VCaP (cell line): Measurements from ENCODE around the gene AKAP8L.
"Not testable (repeated sequence)": the region's sequence is repeated elsewhere in the genome, so short reads cannot be mapped to it uniquely, and the experiment has no call there.

ENCODE experiments used
- H3K27ac ChIP-seq: fragments of 450-650 bp; 2 replicates; pipeline ENCODE4 v1.5.1; 2017
- TF ChIP-seq, protein P1 (sequence below): fragments of 450-650 bp; conservative IDR thresholded peaks from 2 replicates; pipeline ENCODE4 v1.5.1; 2017; ENCODE audit warnings: mild to moderate bottlenecking, moderate library complexity

Gene AKAP8L

GRCh38 chr19:15396436-15396835 lies 22.4 kb downstream of the AKAP8L start:
- no peak overlapping the region for H3K27ac ChIP-seq
- TF ChIP-seq, protein P1, sequence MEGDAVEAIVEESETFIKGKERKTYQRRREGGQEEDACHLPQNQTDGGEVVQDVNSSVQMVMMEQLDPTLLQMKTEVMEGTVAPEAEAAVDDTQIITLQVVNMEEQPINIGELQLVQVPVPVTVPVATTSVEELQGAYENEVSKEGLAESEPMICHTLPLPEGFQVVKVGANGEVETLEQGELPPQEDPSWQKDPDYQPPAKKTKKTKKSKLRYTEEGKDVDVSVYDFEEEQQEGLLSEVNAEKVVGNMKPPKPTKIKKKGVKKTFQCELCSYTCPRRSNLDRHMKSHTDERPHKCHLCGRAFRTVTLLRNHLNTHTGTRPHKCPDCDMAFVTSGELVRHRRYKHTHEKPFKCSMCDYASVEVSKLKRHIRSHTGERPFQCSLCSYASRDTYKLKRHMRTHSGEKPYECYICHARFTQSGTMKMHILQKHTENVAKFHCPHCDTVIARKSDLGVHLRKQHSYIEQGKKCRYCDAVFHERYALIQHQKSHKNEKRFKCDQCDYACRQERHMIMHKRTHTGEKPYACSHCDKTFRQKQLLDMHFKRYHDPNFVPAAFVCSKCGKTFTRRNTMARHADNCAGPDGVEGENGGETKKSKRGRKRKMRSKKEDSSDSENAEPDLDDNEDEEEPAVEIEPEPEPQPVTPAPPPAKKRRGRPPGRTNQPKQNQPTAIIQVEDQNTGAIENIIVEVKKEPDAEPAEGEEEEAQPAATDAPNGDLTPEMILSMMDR = no peak

- H3K27ac ChIP-seq = not testable (repeated sequence)
These were observed 23.5 kb downstream of the AKAP8L start for GRCh38 chr19:15395251-15395650.

DNA sequence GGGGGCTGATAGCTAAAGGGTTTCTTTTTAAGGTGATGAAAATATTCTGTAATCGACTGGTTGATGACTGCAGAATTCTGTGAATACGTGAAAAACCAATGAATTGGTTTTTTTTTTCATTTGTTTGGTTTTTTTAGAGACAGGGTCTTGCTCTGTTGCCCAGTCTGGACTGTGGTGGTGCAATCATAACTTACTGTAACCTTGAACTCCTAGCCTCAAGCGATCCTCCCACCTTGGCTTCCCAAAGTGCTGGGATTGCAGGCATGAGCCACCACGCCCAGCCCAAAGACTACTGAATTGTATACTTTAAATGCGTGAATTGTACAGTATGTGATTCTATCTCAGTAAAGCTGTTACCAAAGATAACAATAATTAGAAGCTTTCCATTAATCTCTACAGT lies 24.4 kb downstream of the AKAP8L start:
- H3K27ac ChIP-seq = no peak overlapping the region
- TF ChIP-seq, protein P1 = no peak

GRCh38 chr19:15393963-15394362 lies 24.8 kb downstream of the AKAP8L start:
- TF ChIP-seq, protein P1 = no peak
- no peak overlapping the region for H3K27ac ChIP-seq

DNA sequence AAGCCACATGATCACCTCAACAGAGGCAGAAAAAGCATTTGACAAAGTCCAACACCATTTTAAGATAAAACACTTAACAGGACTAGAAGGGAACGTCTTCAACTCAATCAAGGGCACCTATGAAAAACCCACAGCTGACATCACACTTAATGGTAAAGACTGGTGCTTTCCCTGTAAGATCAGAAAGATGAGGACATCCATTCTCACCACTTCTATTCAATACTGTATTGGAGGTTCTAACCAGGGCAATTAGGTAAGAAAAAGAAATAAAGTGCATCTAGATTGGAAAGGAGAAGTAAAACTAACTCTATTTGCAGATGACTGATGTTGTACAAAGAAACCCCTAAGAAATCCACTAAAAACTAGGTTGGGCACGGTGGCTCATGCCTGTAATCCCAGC lies 28.0 kb downstream of the AKAP8L start:
- TF ChIP-seq, protein P1 = no peak
- no peak overlapping the region for H3K27ac ChIP-seq

- peak overlapping the region; percentile 98 for H3K27ac ChIP-seq
- TF ChIP-seq, protein P1 = no peak
These were observed 36.9 kb downstream of the AKAP8L start for GRCh38 chr19:15381864-15382263.

DNA sequence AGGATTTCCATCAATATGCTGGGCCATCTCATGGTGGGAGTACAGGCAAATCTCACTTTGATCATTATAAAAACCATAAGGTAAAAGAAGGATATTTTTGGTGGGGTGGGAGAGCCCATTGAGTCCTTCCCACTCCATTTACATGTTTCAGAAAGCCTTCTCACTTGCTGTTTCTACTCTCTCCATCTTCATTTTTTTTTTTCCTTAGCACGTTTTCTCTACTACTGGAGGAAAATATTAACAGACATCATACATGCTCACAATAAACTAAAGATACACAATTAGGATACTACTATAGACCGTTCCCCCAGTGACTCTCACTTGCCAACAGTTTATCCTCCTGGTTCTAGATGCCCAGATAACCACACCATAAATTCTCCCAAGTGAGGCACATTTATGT lies 37.4 kb downstream of the AKAP8L start:
- TF ChIP-seq, protein P1 = no peak
- H3K27ac ChIP-seq = peak overlapping the region; percentile 98

DNA sequence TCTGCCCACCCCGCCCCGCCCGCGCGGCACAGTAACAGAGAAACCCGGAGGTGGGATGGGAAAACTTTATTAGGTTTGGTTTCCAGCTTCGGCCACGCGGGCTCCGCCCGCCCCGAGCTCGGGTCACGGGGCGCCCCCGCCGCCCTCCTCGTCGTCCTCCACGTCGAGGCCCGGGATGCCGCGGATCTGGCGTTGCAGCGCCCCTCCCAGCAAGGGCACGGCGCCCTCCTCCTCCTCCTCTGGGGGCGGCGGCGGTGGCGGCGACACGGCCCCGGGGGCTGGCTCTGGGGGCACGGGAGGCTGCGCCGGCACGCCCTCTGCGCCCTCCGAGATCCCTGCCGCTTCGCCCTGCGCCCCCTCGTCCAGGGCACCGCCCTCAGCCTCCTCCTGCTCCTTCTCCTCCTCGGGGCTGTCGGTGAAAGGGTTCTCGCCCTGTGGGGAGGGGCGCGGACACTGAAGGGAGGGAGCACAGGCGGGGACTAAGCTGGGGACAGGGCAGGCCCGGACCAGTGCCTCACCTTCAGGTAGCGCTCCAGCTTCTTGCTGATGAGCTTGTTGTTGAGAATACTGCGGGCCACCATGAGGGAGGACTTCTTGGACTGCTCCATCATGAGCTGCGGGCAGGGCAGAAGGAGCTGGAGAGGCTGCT lies 38.7 kb downstream of the AKAP8L start:
- peak overlapping the region; percentile 98 for H3K27ac ChIP-seq
- TF ChIP-seq, protein P1 = no peak; the same call in 1 of the 2 replicates
